Breast epithelium (tissue), 4 donors: ENCODE measurements around the gene USP15. TPM values are rescaled to one million over a fixed set of nuclear protein-coding genes. Genes with fewer than 3 reads are reported as not detected.
"Not testable (repeated sequence)": the region's sequence is repeated elsewhere in the genome, so short reads cannot be mapped to it uniquely, and the experiment has no call there.

Experiments
- DNase-seq, 2 donors: peaks; one replicate each; pipeline ENCODE4 v3.0.0-alpha.2; 2019; ENCODE audit warnings: low spot score in 2 of 2
- H3K27ac ChIP-seq, 2 donors: fragments of 200-600 bp; sonication (generic) in 1 of 2; one replicate each; pipeline ENCODE4 v1.5.1; 2016 to 2019; ENCODE audit warnings: mild to moderate bottlenecking in 1 of 2
- H3K27me3 ChIP-seq, 2 donors: fragments of 200-600 bp; sonication (generic) in 1 of 2; one replicate each; pipeline versions ENCODE4 v1.5.1 to v1.6.0; 2017 to 2019; ENCODE audit warnings: control low read depth in 1 of 2, mild to moderate bottlenecking in 1 of 2
- H3K36me3 ChIP-seq: fragments of 200-600 bp; one replicate; pipeline ENCODE4 v1.5.1; 2019
- H3K4me1 ChIP-seq, 2 donors: fragments of 200-600 bp; sonication (generic); one replicate each; pipeline ENCODE4 v1.5.1; 2016 to 2019; ENCODE audit warnings: control low read depth in 1 of 2
- H3K4me3 ChIP-seq, 3 donors: fragments of 200-600 bp; sonication (generic); 1 replicate in 2 of 3; 2 replicates in 1 of 3; pipeline ENCODE4 v1.5.1; 2016 to 2019; ENCODE audit warnings: mild to moderate bottlenecking in 3 of 3, moderate library complexity in 2 of 3
- H3K9me3 ChIP-seq, 2 donors: fragments of 200-600 bp; sonication (generic) in 1 of 2; one replicate each; pipeline ENCODE4 v1.5.1; 2016 to 2019; ENCODE audit warnings: control low read depth in 1 of 2
- POLR2A ChIP-seq: fragments of 450-650 bp; IDR thresholded peaks from one replicate; pipeline ENCODE4 v1.6.1; 2016; ENCODE audit warnings: antibody characterized with exemption, mild to moderate bottlenecking, moderate library complexity
- POLR2AphosphoS5 ChIP-seq, 3 donors: sonication (generic); formaldehyde crosslinking; IDR thresholded peaks; one replicate each; pipeline ENCODE4 v1.6.1; 2017; ENCODE audit warnings: antibody characterized with exemption in 3 of 3
- intact Hi-C: fragments of 100-400 bp; cut with DNase I; formaldehyde crosslinking; loops from one replicate; pipeline ENCODE4 v1.15.1; 2023; ENCODE audit warnings: low total_unique reads
- total RNA-seq, 3 donors: library from RNA; depleted of rRNA; stranded (reverse); fragments of >200 nt; gene quantifications; one replicate each; pipeline ENCODE4 v1.1.0, GENCODE V29; 2016
- TF ChIP-seq, protein P1 (sequence below), 3 donors: fragments of 450-650 bp; IDR thresholded peaks; one replicate each; pipeline ENCODE4 v1.5.1; 2016 to 2017; ENCODE audit warnings: antibody characterized with exemption in 3 of 3, mild to moderate bottlenecking in 3 of 3, moderate library complexity in 3 of 3

USP15 gene
- total RNA-seq, 3 donors from 2014 or later, result 65.9 to 234 (median 110) TPM

DNA sequence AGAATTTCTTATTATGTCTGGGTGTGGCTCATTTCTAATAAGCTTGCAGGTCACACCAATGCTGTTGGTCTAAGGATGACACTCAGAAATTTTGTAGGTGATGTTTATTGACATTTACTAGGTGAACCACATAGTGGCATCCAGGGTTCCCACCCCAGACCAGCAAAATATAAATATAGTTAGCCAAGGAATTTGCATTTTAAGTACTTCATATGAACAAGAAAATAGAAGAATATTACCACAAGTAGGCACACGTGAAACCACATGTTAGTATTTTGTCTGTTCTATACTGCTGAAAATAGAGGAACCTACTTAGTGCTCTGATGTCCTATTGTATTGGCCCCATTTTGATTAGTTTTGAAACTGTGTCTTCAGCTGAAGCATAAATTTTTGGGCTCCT is 71.1 kb downstream of the USP15 start:
- no peak overlapping the region for H3K4me3 ChIP-seq
- no peak overlapping the region for H3K27ac ChIP-seq
- no peaks in the 10 kb centered on the region for H3K27me3 ChIP-seq
- H3K9me3 ChIP-seq, result no peaks in the 10 kb centered on the region
- no peaks in the 10 kb centered on the region for H3K4me1 ChIP-seq
- intact Hi-C loops, result no loop called here
- TF ChIP-seq POLR2AphosphoS5 (IDR thresholded peaks at IDR 0.05) (no peak), POLR2A (no peak)
- TF ChIP-seq, protein P1, sequence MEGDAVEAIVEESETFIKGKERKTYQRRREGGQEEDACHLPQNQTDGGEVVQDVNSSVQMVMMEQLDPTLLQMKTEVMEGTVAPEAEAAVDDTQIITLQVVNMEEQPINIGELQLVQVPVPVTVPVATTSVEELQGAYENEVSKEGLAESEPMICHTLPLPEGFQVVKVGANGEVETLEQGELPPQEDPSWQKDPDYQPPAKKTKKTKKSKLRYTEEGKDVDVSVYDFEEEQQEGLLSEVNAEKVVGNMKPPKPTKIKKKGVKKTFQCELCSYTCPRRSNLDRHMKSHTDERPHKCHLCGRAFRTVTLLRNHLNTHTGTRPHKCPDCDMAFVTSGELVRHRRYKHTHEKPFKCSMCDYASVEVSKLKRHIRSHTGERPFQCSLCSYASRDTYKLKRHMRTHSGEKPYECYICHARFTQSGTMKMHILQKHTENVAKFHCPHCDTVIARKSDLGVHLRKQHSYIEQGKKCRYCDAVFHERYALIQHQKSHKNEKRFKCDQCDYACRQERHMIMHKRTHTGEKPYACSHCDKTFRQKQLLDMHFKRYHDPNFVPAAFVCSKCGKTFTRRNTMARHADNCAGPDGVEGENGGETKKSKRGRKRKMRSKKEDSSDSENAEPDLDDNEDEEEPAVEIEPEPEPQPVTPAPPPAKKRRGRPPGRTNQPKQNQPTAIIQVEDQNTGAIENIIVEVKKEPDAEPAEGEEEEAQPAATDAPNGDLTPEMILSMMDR (IDR thresholded peaks at IDR 0.05), result no peak
- no peaks in the 10 kb centered on the region for H3K36me3 ChIP-seq
- DNase-seq, result no peak

DNA sequence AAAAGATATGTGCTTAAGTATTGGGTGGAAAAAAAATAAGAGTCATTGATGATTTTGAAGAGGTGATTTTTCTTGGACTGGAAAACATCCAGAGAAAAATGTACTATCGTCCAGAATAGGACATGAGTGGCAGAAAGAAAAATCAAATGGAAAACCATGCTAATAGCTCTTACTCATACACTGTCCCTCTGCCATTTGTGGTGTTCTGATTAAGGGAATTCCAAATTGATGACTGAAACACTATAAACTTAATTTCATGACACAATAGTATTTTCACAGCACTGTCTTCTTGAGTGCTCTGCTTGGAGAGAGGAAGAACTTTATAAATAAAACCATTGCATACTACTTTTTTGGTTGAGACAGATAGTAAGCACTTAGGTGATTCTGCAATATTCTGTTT is 72.4 kb downstream of the USP15 start:
- Histone ChIP-seq H3K4me1 (no peaks in the 10 kb centered on the region), H3K27me3 (no peaks in the 10 kb centered on the region), H3K27ac (no peak overlapping the region), H3K4me3 (no peak overlapping the region), H3K9me3 (no peaks in the 10 kb centered on the region), H3K36me3 (no peaks in the 10 kb centered on the region)
- DNase-seq, result no peak
- TF ChIP-seq POLR2AphosphoS5 (IDR thresholded peaks at IDR 0.05) (no peak), POLR2A (no peak)
- TF ChIP-seq, protein P1 (IDR thresholded peaks at IDR 0.05), result no peak
- intact Hi-C loops, result no loop called here

DNA sequence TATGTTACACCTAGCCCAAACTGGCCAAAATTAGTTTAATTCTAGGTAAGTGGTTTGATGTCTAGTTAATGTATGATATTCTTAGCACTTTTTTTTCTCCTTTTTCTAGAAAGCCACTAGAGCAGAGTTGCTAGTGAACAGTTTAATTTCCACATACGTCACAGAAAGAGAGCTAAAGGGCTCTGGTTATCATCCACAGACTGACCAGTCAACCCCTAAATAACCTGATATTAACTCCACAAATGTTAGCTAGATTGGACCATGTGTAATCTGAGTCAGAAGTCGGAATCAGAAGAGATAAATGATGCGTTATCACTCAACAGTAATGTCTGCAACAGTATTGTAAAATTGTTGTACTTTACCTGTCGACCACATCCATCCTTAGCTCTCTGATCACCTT is 74.9 kb downstream of the USP15 start:
- DNase-seq, result no peak
- H3K4me1 ChIP-seq, result no peaks in the 10 kb centered on the region
- H3K9me3 ChIP-seq, result peaks cover 4 to 7% of the 10 kb centered on the region in 2 donors
- TF ChIP-seq POLR2AphosphoS5 (IDR thresholded peaks at IDR 0.05), result no peak
- TF ChIP-seq POLR2A, result no peak
- TF ChIP-seq, protein P1 (IDR thresholded peaks at IDR 0.05), result no peak
- no peaks in the 10 kb centered on the region for H3K36me3 ChIP-seq
- no peak overlapping the region for H3K27ac ChIP-seq
- intact Hi-C loops, result no loop called here
- no peak overlapping the region for H3K4me3 ChIP-seq
- H3K27me3 ChIP-seq, result no peaks in the 10 kb centered on the region

DNA sequence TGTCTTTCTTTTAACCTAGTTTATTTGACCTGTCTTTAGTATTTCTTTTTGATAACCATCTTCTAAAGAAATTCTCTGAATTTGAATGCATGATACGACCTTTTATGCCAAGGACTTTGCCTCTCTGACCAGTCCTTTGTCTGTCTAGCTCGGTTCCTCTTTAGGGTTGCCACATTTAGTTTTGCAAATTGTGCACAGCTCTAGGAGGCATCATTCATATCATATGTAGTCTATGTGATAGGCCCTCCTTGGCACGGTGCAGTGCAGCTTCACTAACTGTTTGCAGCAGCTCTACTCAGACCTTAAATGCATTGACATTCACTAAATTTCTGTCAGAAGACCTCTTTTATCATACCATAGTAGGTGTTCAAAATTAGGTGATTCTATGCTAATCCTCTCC is 75.6 kb downstream of the USP15 start:
- no peaks in the 10 kb centered on the region for H3K4me1 ChIP-seq
- H3K27ac ChIP-seq, result no peak overlapping the region
- H3K27me3 ChIP-seq, result no peaks in the 10 kb centered on the region
- no peaks in the 10 kb centered on the region for H3K36me3 ChIP-seq
- intact Hi-C loops, result no loop called here
- H3K4me3 ChIP-seq, result no peak overlapping the region
- DNase-seq, result no peak
- TF ChIP-seq POLR2AphosphoS5 (IDR thresholded peaks at IDR 0.05), result no peak
- no peak for TF ChIP-seq POLR2A
- TF ChIP-seq, protein P1 (IDR thresholded peaks at IDR 0.05), result no peak
- peaks cover 4 to 7% of the 10 kb centered on the region in 2 donors for H3K9me3 ChIP-seq

DNA sequence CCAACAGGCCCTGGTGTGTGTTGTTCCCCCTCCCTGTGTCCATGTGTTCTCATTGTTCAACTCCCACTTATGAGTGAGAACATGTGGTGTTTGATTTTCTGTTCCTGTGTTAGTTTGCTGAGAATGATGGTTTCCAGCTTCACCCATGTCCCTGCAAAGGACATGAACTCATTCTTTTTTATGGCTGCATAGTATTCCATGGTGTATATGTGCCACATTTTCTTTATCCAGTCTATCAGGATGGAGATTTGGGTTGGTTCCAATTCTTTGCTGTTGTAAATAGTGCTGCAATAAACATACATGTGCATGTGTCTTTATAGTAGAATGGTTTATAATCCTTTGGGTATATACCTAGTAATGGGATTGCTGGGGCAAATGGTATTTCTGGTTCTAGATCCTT is 77.4 kb downstream of the USP15 start:
- H3K27ac ChIP-seq, H3K36me3 ChIP-seq, H3K4me3 ChIP-seq, H3K27me3 ChIP-seq, H3K9me3 ChIP-seq, intact Hi-C loops, H3K4me1 ChIP-seq, DNase-seq: not testable (repeated sequence)

DNA sequence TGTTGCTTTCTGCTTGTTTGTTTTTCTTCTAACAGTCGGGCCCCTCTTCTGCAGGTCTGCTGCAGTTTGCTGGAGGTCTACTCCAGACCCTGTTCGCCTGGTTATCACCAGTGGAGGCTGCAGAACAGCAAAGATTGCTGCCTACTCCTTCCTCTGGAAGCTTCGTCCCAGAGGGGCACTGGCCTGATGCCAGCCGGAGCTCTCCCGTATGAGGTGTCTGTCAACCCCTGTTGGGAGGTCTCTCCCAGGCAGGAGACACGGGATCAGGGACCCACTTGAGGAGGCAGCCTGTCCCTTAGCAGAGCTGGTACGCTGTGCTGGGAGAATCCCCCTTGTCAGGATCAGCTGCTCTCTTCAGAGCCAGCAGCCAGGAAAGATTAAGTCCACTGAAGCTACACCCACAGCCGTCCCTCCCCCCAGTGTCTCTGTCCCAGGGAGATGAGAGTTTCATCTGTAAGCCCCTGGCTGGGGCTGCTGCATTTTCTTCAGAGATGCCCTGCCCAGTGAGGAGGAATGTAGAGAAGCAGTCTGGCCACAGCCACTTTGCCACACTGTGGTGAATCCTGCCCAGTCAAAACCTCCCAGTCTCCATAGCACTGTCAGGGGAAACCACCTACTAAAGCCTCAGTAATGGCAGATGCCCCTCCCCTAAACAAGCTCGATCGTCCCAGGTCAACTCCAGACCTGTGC is 82.6 kb downstream of the USP15 start:
- H3K4me1 ChIP-seq, H3K27me3 ChIP-seq, H3K4me3 ChIP-seq, H3K36me3 ChIP-seq, DNase-seq, intact Hi-C loops, H3K9me3 ChIP-seq, H3K27ac ChIP-seq: not testable (repeated sequence)

DNA sequence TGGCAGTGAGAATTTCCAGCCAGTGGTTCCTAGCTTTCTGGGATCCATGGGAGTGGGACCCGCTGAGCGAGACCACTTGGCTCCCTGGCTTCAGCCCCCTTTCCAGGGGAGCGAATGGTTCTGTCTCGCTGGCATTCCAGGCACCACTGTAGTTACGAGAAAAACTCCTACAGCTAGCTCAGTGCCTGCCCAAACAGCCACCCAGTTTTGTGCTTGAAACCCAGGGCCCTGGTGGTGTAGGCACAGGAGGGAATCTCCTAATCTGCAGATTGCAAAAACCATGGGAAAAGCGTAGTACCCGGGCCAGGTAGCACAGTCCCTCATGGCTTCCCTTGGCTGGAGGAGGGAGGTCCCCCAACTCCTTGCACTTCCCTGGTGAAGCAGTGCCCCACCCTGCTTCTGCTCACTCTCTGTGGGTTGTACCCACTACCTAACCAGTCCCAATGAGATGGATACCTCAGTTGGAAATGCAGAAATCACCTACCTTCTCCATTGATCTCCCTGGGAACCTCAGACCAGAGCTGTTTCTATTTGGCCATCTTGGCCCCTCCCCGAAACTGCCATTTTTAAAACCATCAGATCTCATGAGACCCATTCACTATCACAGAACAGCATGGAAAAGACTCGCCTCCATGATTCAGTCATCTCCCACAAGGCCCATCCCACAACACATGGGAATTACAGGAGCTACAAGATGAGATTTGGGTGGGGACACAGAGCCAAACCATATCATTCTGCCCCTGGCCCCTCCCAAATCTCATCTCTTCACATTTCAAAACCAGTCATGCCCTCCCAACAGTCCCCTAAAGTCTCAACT is 83.3 kb downstream of the USP15 start:
- H3K4me3 ChIP-seq, intact Hi-C loops, H3K9me3 ChIP-seq, H3K4me1 ChIP-seq, H3K36me3 ChIP-seq, H3K27ac ChIP-seq, DNase-seq, H3K27me3 ChIP-seq: not testable (repeated sequence)

DNA sequence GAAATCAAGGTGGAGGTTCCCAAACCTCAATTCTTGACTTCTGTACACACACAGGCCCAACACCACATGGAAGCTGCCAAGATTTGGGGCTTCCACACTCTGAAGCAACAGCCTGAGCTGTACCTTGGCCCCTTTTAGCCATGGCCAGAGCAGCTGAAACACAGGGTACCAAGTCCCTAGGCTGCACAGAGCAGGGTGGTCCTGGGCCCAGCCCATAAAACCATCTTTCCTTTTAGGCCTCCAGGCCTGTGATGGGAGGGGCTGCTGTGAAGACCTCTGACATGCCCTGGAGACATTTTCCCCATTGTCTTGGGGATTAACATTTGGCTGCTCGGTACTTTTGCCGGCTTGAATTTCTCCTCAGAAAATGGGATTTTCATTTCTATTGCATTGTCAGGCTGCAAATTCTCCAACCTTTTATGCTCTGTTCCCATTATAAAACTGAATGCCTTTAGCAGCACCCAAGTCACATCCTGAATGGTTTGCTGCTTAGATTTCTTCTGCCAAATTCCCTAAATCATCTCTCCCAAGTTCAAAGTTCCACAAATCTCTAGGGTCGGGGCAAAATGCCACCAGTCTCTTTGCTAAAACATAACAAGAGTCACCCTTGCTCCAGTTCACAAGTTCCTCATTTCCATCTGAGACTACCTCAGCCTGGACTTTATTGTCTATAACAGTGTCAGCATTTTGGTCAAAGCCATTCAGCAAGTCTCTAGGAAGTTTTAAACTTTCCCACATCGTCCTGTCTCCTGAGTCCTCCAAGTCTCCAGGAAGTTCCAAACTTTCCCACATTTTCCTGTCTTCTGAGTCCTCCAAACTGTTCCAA is 84.7 kb downstream of the USP15 start:
- H3K27me3 ChIP-seq, DNase-seq, H3K27ac ChIP-seq, intact Hi-C loops, H3K4me1 ChIP-seq, H3K36me3 ChIP-seq, H3K4me3 ChIP-seq, H3K9me3 ChIP-seq: not testable (repeated sequence)
